IMR-90 (cell line): ENCODE measurements around the gene TBC1D3B.

Source experiments
- BHLHE40 ChIP-seq: fragments of 150-350 bp; IDR thresholded peaks from 2 replicates; pipeline ENCODE4 v1.6.1; 2016; ENCODE audit warnings: mild to moderate bottlenecking, low read depth, low read length
- CEBPB ChIP-seq: IDR thresholded peaks from 2 replicates; pipeline ENCODE4 v1.6.1; 2012; ENCODE audit warnings: low read depth, low read length, improper control_type of control experiment
- CHD1 ChIP-seq: IDR thresholded peaks from 2 replicates; pipeline ENCODE4 v1.6.1; 2012; ENCODE audit warnings: low read depth, low read length, improper control_type of control experiment
- FOS ChIP-seq: fragments of 150-350 bp; IDR thresholded peaks from 2 replicates; pipeline ENCODE4 v1.6.1; 2016; ENCODE audit warnings: low read depth, low read length
- MAFK ChIP-seq: IDR thresholded peaks from 2 replicates; pipeline ENCODE4 v1.6.1; 2012; ENCODE audit warnings: low read depth, low read length, improper control_type of control experiment
- MAZ ChIP-seq: IDR thresholded peaks from 2 replicates; pipeline ENCODE4 v1.6.1; 2012; ENCODE audit warnings: low read depth, mild to moderate bottlenecking, low read length, improper control_type of control experiment, moderate library complexity, borderline replicate concordance
- MXI1 ChIP-seq: IDR thresholded peaks from 2 replicates; pipeline ENCODE4 v1.6.1; 2012; ENCODE audit warnings: low read depth, mild to moderate bottlenecking, low read length, moderate library complexity, borderline replicate concordance
- POLR2A ChIP-seq: IDR thresholded peaks from 2 replicates; pipeline ENCODE4 v1.6.1; 2012; ENCODE audit warnings: mild to moderate bottlenecking, low read depth, low read length
- RAD21 ChIP-seq: IDR thresholded peaks from 2 replicates; pipeline ENCODE4 v1.6.1; 2012; ENCODE audit warnings: low read length, improper control_type of control experiment
- RCOR1 ChIP-seq: IDR thresholded peaks from 2 replicates; pipeline ENCODE4 v1.6.1; 2012; ENCODE audit warnings: mild to moderate bottlenecking, low read length, improper control_type of control experiment; ENCODE audit not compliant: insufficient replicate concordance
- SMC3 ChIP-seq: fragments of 150-350 bp; IDR thresholded peaks from 2 replicates; pipeline ENCODE4 v1.6.1; 2016; ENCODE audit warnings: low read depth, mild to moderate bottlenecking, antibody characterized with exemption, low read length, moderate library complexity
- USF2 ChIP-seq: fragments of 150-350 bp; IDR thresholded peaks from 2 replicates; pipeline ENCODE4 v1.6.1; 2017; ENCODE audit warnings: mild to moderate bottlenecking, antibody characterized with exemption, low read length, low read depth
- TF ChIP-seq, protein P1 (sequence below): conservative IDR thresholded peaks from 2 replicates; pipeline ENCODE4 v1.5.1; 2012; ENCODE audit warnings: mild to moderate bottlenecking, low read depth, low read length, improper control_type of control experiment

GRCh38 chr17:36118477-36119353 lies 57.7 kb downstream of the TBC1D3B start:
- TF ChIP-seq FOS = no peak
- TF ChIP-seq SMC3 = no peak
- no peak for TF ChIP-seq MAFK
- TF ChIP-seq, protein P1, sequence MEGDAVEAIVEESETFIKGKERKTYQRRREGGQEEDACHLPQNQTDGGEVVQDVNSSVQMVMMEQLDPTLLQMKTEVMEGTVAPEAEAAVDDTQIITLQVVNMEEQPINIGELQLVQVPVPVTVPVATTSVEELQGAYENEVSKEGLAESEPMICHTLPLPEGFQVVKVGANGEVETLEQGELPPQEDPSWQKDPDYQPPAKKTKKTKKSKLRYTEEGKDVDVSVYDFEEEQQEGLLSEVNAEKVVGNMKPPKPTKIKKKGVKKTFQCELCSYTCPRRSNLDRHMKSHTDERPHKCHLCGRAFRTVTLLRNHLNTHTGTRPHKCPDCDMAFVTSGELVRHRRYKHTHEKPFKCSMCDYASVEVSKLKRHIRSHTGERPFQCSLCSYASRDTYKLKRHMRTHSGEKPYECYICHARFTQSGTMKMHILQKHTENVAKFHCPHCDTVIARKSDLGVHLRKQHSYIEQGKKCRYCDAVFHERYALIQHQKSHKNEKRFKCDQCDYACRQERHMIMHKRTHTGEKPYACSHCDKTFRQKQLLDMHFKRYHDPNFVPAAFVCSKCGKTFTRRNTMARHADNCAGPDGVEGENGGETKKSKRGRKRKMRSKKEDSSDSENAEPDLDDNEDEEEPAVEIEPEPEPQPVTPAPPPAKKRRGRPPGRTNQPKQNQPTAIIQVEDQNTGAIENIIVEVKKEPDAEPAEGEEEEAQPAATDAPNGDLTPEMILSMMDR = no peak
- no peak for TF ChIP-seq POLR2A
- no peak for TF ChIP-seq CHD1
- TF ChIP-seq RAD21 = no peak
- no peak for TF ChIP-seq USF2
- no peak for TF ChIP-seq RCOR1
- no peak for TF ChIP-seq MAZ
- TF ChIP-seq BHLHE40 = no peak
- no peak for TF ChIP-seq CEBPB
- no peak for TF ChIP-seq MXI1
